HS-5 (cell line): ENCODE results near the gene NCAM2.

ENCODE experiments used
- DNase-seq: peaks from one replicate; pipeline ENCODE4 v3.0.0-alpha.2; 2012; ENCODE audit warnings: low read depth

The NCAM2 gene

GRCh38 chr21:21216047-21216446 is 217.8 kb downstream of the NCAM2 start:
- DNase-seq = no peak

- DNase-seq = no peak
Observed at GRCh38 chr21:21226472-21226871, 228.3 kb downstream of the NCAM2 start.

- DNase-seq = no peak
Observed at GRCh38 chr21:21230672-21231071, 232.5 kb downstream of the NCAM2 start.

GRCh38 chr21:21231913-21232312 is 233.7 kb downstream of the NCAM2 start:
- no peak for DNase-seq

GRCh38 chr21:21232320-21232719 is 234.1 kb downstream of the NCAM2 start:
- DNase-seq = peak; percentile 14

- DNase-seq = no peak
Observed at GRCh38 chr21:21233051-21233450, 234.8 kb downstream of the NCAM2 start.

- DNase-seq = no peak
Observed at GRCh38 chr21:21236996-21237395, 238.8 kb downstream of the NCAM2 start.

GRCh38 chr21:21238629-21239400 is 240.6 kb downstream of the NCAM2 start:
- DNase-seq = no peak

GRCh38 chr21:21241391-21241790 is 243.2 kb downstream of the NCAM2 start:
- no peak for DNase-seq

GRCh38 chr21:21246007-21246406 is 247.8 kb downstream of the NCAM2 start:
- no peak for DNase-seq

- DNase-seq = no peak
Observed at GRCh38 chr21:21247424-21247823, 249.2 kb downstream of the NCAM2 start.

GRCh38 chr21:21262048-21262447 is 263.8 kb downstream of the NCAM2 start:
- no peak for DNase-seq

- DNase-seq = no peak
Observed at GRCh38 chr21:21268061-21268471, 269.9 kb downstream of the NCAM2 start.

- no peak for DNase-seq
Observed at GRCh38 chr21:21268885-21269284, 270.7 kb downstream of the NCAM2 start.

GRCh38 chr21:21279193-21279901 is 281.1 kb downstream of the NCAM2 start:
- no peak for DNase-seq

GRCh38 chr21:21283810-21284209 is 285.6 kb downstream of the NCAM2 start:
- no peak for DNase-seq

GRCh38 chr21:21286170-21286798 is 288.1 kb downstream of the NCAM2 start:
- no peak for DNase-seq

- no peak for DNase-seq
Observed at GRCh38 chr21:21290751-21291150, 292.5 kb downstream of the NCAM2 start.

GRCh38 chr21:21291883-21292569 is 293.8 kb downstream of the NCAM2 start:
- DNase-seq = no peak

GRCh38 chr21:21295303-21295702 is 297.1 kb downstream of the NCAM2 start:
- DNase-seq = no peak

GRCh38 chr21:21297211-21297610 is 299.0 kb downstream of the NCAM2 start:
- no peak for DNase-seq

- DNase-seq = no peak
Observed at GRCh38 chr21:21301013-21301412, 302.8 kb downstream of the NCAM2 start.
